SK-N-SH (cell line): ENCODE measurements around the gene FOXK1. TPM values are rescaled to one million over a fixed set of nuclear protein-coding genes. Genes with fewer than 3 reads are reported as not detected.

ENCODE experiments used
- CTCF ChIA-PET: fragments of 300-600, 350-600 bp; formaldehyde crosslinking; extraction: SDS; loops from one replicate; lab custom pipeline; 2021; lab: Yijun Ruan, JAX
- POLR2A ChIA-PET: fragments of 350-600 bp; sonication (Branson Sonifier 250); formaldehyde crosslinking; extraction: SDS; loops from one replicate; lab custom pipeline; 2020; ENCODE audit warnings: antibody characterized with exemption, inconsistent platforms; lab: Yijun Ruan, JAX
- DNase-seq: peaks from one replicate; pipeline ENCODE4 v3.0.0; 2012
- H2AFZ ChIP-seq: fragments of 200-600 bp; sonication (generic); 2 replicates; pipeline ENCODE4 v1.8.1; 2016; ENCODE audit warnings: antibody characterized with exemption, mild to moderate bottlenecking, low read depth
- H3F3A ChIP-seq: fragments of 200-600 bp; sonication (generic); replicated peaks from 2 replicates; pipeline ENCODE3; 2016; ENCODE audit warnings: antibody characterized with exemption, mild to moderate bottlenecking; ENCODE audit not compliant: insufficient read depth
- H3K27ac ChIP-seq, 2 experiments: fragments of 200-500 bp in 1 of 2; fragments of 200-600 bp in 1 of 2; sonication (Bioruptor generic) in 1 of 2; sonication (generic), shearing (Covaris generic) in 1 of 2; 2 replicates each; pipeline versions ENCODE4 v1.5.1 to v1.6.1; 2014 to 2016; ENCODE audit warnings: low read depth in 2 of 2, inconsistent platforms in 1 of 2, low read length in 1 of 2, mild to moderate bottlenecking in 1 of 2, mixed read lengths in 1 of 2
- H3K27me3 ChIP-seq: fragments of 200-600 bp; sonication (generic), shearing (Covaris generic); 2 replicates; pipeline ENCODE4 v1.6.1; 2016; ENCODE audit warnings: mixed run types; ENCODE audit not compliant: insufficient read depth
- H3K36me3 ChIP-seq, 2 experiments: fragments of 200-500 bp in 1 of 2; fragments of 200-600 bp in 1 of 2; sonication (Bioruptor generic) in 1 of 2; sonication (generic) in 1 of 2; replicated peaks in 1 of 2; 2 replicates each; pipeline versions ENCODE3 to v1.5.1; 2014 to 2016; ENCODE audit warnings: low read length in 1 of 2, mild to moderate bottlenecking in 1 of 2; ENCODE audit not compliant: insufficient read depth in 2 of 2, control insufficient read depth in 1 of 2
- H3K4me1 ChIP-seq, 2 experiments: fragments of 200-500 bp in 1 of 2; fragments of 200-600 bp in 1 of 2; sonication (Bioruptor generic) in 1 of 2; sonication (generic), shearing (Covaris generic) in 1 of 2; 2 replicates each; pipeline versions ENCODE4 v1.5.1 to v1.6.1; 2014 to 2016; ENCODE audit warnings: low read depth in 1 of 2, low read length in 1 of 2, mixed run types in 1 of 2; ENCODE audit not compliant: insufficient read depth in 2 of 2, control insufficient read depth in 1 of 2
- H3K4me2 ChIP-seq: fragments of 200-600 bp; sonication (generic), shearing (Covaris generic); 2 replicates; pipeline ENCODE4 v1.6.1; 2017; ENCODE audit warnings: mixed run types
- H3K4me3 ChIP-seq, 2 experiments: fragments of 200-500 bp in 1 of 2; fragments of 200-600 bp in 1 of 2; sonication (Bioruptor generic) in 1 of 2; sonication (generic), shearing (Covaris generic) in 1 of 2; 2 replicates each; pipeline versions ENCODE4 v1.5.1 to v1.8.1; 2014 to 2016; ENCODE audit warnings: low read depth in 2 of 2, inconsistent platforms in 1 of 2, low read length in 1 of 2, mild to moderate bottlenecking in 1 of 2, mixed read lengths in 1 of 2, moderate library complexity in 1 of 2
- H3K79me2 ChIP-seq: fragments of 200-600 bp; sonication (generic); 2 replicates; pipeline ENCODE4 v1.8.1; 2017; ENCODE audit warnings: mild to moderate bottlenecking; ENCODE audit not compliant: insufficient read depth
- H3K9ac ChIP-seq: fragments of 200-600 bp; sonication (generic); 2 replicates; pipeline ENCODE4 v1.6.1; 2017; ENCODE audit warnings: mixed run types
- H3K9me2 ChIP-seq: fragments of 200-600 bp; sonication (generic); 2 replicates; pipeline ENCODE4 v1.6.1; 2017; ENCODE audit warnings: mixed run types
- H3K9me3 ChIP-seq: fragments of 200-600 bp; sonication (generic); 2 replicates; pipeline ENCODE4 v1.6.1; 2017; ENCODE audit warnings: mixed run types, mild to moderate bottlenecking, moderate library complexity
- H4K20me1 ChIP-seq: fragments of 200-600 bp; sonication (generic); 2 replicates; pipeline ENCODE4 v1.6.1; 2017; ENCODE audit warnings: mild to moderate bottlenecking, mixed run types; ENCODE audit not compliant: insufficient read depth
- CTCF ChIP-seq: fragments of 200-600 bp; sonication (generic); IDR thresholded peaks from 2 replicates; pipeline ENCODE4 v1.6.1; 2017; ENCODE audit warnings: antibody characterized with exemption, mild to moderate bottlenecking, moderate library complexity
- ELF1 ChIP-seq: IDR thresholded peaks from 2 replicates; pipeline ENCODE4 v1.4.0; 2012
- FOSL2 ChIP-seq: IDR thresholded peaks from 2 replicates; pipeline ENCODE4 v1.4.0; 2012; ENCODE audit warnings: low read depth, mild to moderate bottlenecking, moderate library complexity, borderline replicate concordance
- FOXJ3 ChIP-seq: sonication (generic); formaldehyde crosslinking; IDR thresholded peaks from 2 replicates; pipeline ENCODE4 v1.5.1; 2020; ENCODE audit warnings: mild to moderate bottlenecking, missing genetic modification reagents
- FOXM1 ChIP-seq: IDR thresholded peaks from 2 replicates; pipeline ENCODE4 v1.4.0; 2012; ENCODE audit warnings: low read depth, mild to moderate bottlenecking
- GABPA ChIP-seq: IDR thresholded peaks from 2 replicates; pipeline ENCODE4 v1.4.0; 2012; ENCODE audit warnings: low read depth, mild to moderate bottlenecking
- IRF3 ChIP-seq: fragments of 150-350 bp; IDR thresholded peaks from 2 replicates; pipeline ENCODE4 v1.6.1; 2016; ENCODE audit warnings: mild to moderate bottlenecking, low read depth, low read length
- JUND ChIP-seq: IDR thresholded peaks from 2 replicates; pipeline ENCODE4 v1.4.0; 2012
- MXI1 ChIP-seq: IDR thresholded peaks from 2 replicates; pipeline ENCODE4 v1.6.1; 2012; ENCODE audit warnings: mild to moderate bottlenecking, low read depth, low read length, improper control_type of control experiment
- NFIC ChIP-seq: IDR thresholded peaks from 2 replicates; pipeline ENCODE4 v1.4.0; 2012; ENCODE audit warnings: borderline replicate concordance
- NRF1 ChIP-seq: IDR thresholded peaks from 2 replicates; pipeline ENCODE4 v1.6.1; 2012; ENCODE audit warnings: low read depth, mild to moderate bottlenecking, low read length
- POLR2AphosphoS5 ChIP-seq: IDR thresholded peaks from 2 replicates; pipeline ENCODE4 v1.6.1; 2012; ENCODE audit warnings: low read depth, low read length
- RAD21 ChIP-seq: IDR thresholded peaks from 2 replicates; pipeline ENCODE4 v1.6.1; 2012; ENCODE audit warnings: mild to moderate bottlenecking, low read length
- RCOR1 ChIP-seq: fragments of 150-350 bp; IDR thresholded peaks from 2 replicates; pipeline ENCODE4 v1.6.1; 2017; ENCODE audit warnings: antibody characterized with exemption, low read length
- RFX5 ChIP-seq: IDR thresholded peaks from 2 replicates; pipeline ENCODE4 v1.6.1; 2012; ENCODE audit warnings: mild to moderate bottlenecking, improper control_type of control experiment, low read length
- RXRA ChIP-seq: IDR thresholded peaks from 2 replicates; pipeline ENCODE4 v1.4.0; 2012; ENCODE audit warnings: low read depth, mild to moderate bottlenecking, borderline replicate concordance
- SIN3A ChIP-seq: IDR thresholded peaks from 2 replicates; pipeline ENCODE4 v1.6.1; 2012; ENCODE audit warnings: low read depth, mild to moderate bottlenecking, low read length, moderate library complexity, borderline replicate concordance
- SMC3 ChIP-seq: IDR thresholded peaks from 2 replicates; pipeline ENCODE4 v1.6.1; 2012; ENCODE audit warnings: low read depth, low read length, improper control_type of control experiment
- TAF1 ChIP-seq: IDR thresholded peaks from 2 replicates; pipeline ENCODE4 v1.6.1; 2012; ENCODE audit warnings: low read depth, mild to moderate bottlenecking, low read length, moderate library complexity, borderline replicate concordance
- TEAD4 ChIP-seq: IDR thresholded peaks from 2 replicates; pipeline ENCODE4 v1.4.0; 2012; ENCODE audit warnings: mild to moderate bottlenecking, borderline replicate concordance; ENCODE audit not compliant: insufficient read depth
- USF2 ChIP-seq: fragments of 150-350 bp; IDR thresholded peaks from 2 replicates; pipeline ENCODE4 v1.6.1; 2017; ENCODE audit warnings: antibody characterized with exemption, low read length, low read depth, borderline replicate concordance
- WGBS: methylation state at CpG from one replicate; pipeline ENCODE4 v1.1.6; 2017; ENCODE audit warnings: low lambda C conversion rate; 5-methylcytosine and 5-hydroxymethylcytosine counted together
- polyA plus RNA-seq, 3 experiments: library from polyadenylated mRNA; depleted of rRNA; stranded (reverse); fragments of >200 nt; gene quantifications; 2 replicates each; pipeline ENCODE4 v1.2.3, GENCODE V29; 2012
- TF ChIP-seq, protein P1 (sequence below): IDR thresholded peaks from 2 replicates; pipeline ENCODE4 v1.4.0; 2012; ENCODE audit warnings: low read depth
- TF ChIP-seq, protein P2 (sequence below): IDR thresholded peaks from 2 replicates; pipeline ENCODE4; 2012
- TF ChIP-seq, protein P3 (sequence below): IDR thresholded peaks from 2 replicates; pipeline ENCODE4 v1.4.0; 2012; ENCODE audit warnings: low read depth, borderline replicate concordance

The FOXK1 gene
- polyA plus RNA-seq, 1 of the 3 experiments (the other 2 are of a cell fraction) = 4.7 TPM

DNA sequence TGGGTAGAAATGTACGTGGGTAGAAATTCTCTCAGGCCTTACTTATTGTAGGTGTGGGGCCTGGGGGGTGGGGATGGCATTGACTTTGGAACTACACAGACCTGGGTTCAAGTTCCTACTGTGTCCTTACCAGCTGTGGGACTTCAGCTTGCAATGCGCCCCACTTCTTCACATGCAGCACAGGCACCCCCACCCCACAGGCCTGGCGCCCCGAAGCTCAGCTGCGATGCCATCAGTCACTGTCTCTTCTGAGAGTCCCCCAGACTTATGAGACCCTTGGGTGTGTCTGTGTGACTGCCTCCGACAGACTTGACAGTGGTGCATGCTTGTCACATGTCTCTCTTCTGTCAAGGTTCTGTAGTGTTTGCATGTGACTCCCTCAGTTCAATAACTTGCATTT, 90.2 kb downstream of the FOXK1 start:
- H3K9ac ChIP-seq = no peak overlapping the region
- H3K4me2 ChIP-seq = no peak overlapping the region
- no peak overlapping the region for H2AFZ ChIP-seq
- peaks cover 22% of the 10 kb centered on the region for H3K79me2 ChIP-seq
- H3K9me3 ChIP-seq = no peaks in the 10 kb centered on the region
- WGBS = 96% methylated on average over 5 of the region's 6 CpGs
- peaks cover 0 to 5% of the 10 kb centered on the region in 2 experiments for H3K36me3 ChIP-seq
- no peaks in the 10 kb centered on the region for H4K20me1 ChIP-seq
- DNase-seq = no peak
- TF ChIP-seq SMC3 (no peak), POLR2AphosphoS5 (no peak), ELF1 (no peak), NFIC (no peak), FOXJ3 (CRISPR knock-in tag) (no peak), RAD21 (no peak)
- TF ChIP-seq, protein P1, sequence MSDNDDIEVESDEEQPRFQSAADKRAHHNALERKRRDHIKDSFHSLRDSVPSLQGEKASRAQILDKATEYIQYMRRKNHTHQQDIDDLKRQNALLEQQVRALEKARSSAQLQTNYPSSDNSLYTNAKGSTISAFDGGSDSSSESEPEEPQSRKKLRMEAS = no peak
- TF ChIP-seq, protein P2, sequence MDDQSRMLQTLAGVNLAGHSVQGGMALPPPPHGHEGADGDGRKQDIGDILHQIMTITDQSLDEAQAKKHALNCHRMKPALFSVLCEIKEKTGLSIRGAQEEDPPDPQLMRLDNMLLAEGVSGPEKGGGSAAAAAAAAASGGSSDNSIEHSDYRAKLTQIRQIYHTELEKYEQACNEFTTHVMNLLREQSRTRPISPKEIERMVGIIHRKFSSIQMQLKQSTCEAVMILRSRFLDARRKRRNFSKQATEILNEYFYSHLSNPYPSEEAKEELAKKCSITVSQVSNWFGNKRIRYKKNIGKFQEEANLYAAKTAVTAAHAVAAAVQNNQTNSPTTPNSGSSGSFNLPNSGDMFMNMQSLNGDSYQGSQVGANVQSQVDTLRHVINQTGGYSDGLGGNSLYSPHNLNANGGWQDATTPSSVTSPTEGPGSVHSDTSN = no peak
- H3K9me2 ChIP-seq = no peaks in the 10 kb centered on the region
- no peak overlapping the region for H3K4me3 ChIP-seq
- ChIA-PET POLR2A (no interaction called here), CTCF (no interaction called here)
- peaks cover 9 to 18% of the 10 kb centered on the region in 2 experiments; a peak in 1 of 4 replicates for H3K4me1 ChIP-seq
- H3F3A ChIP-seq = peaks cover 3% of the 10 kb centered on the region
- H3K27me3 ChIP-seq = no peaks in the 10 kb centered on the region
- H3K27ac ChIP-seq = no peak overlapping the region

- H3K4me2 ChIP-seq = peak overlapping the region; percentile 97
- no peak overlapping the region for H3K27ac ChIP-seq
- no peak overlapping the region for H3K9ac ChIP-seq
- no peak for DNase-seq
- H3K9me2 ChIP-seq = no peaks in the 10 kb centered on the region
- TF ChIP-seq MXI1 (no peak), CTCF (no peak), TAF1 (no peak), TEAD4 (no peak), JUND (no peak), IRF3 (no peak), GABPA (no peak), RFX5 (no peak), NRF1 (no peak), POLR2AphosphoS5 (no peak), SIN3A (no peak), FOXM1 (no peak), USF2 (no peak), RXRA (no peak), RAD21 (no peak), RCOR1 (no peak), SMC3 (no peak), FOSL2 (no peak)
- TF ChIP-seq, protein P3, sequence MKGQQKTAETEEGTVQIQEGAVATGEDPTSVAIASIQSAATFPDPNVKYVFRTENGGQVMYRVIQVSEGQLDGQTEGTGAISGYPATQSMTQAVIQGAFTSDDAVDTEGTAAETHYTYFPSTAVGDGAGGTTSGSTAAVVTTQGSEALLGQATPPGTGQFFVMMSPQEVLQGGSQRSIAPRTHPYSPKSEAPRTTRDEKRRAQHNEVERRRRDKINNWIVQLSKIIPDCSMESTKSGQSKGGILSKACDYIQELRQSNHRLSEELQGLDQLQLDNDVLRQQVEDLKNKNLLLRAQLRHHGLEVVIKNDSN = no peak
- TF ChIP-seq, all 33 proteins: peak for 0
- Histone ChIP-seq H3K9me3 (no peaks in the 10 kb centered on the region), H4K20me1 (peaks cover 3% of the 10 kb centered on the region), H3K4me1 (peaks cover 9 to 18% of the 10 kb centered on the region in 2 experiments; a peak in 1 of 4 replicates), H3K4me3 (0 out of 4 replicates have a peak overlapping the region, but pooled peaks of 1 of the 2 experiments have one; percentile 99), H3F3A (peaks cover 3% of the 10 kb centered on the region), H3K27me3 (no peaks in the 10 kb centered on the region), H3K36me3 (no peaks in the 10 kb centered on the region), H3K79me2 (peaks cover 37% of the 10 kb centered on the region), H2AFZ (peak overlapping the region; percentile 90; the same call in 1 of the 2 replicates)
- ChIA-PET POLR2A (no interaction called here), CTCF (interaction anchor here (1.0 to 3.4 kb wide), 3 partner anchors 24 to 109 kb away, joined by 3 to 14 read pairs (median 11); partner anchors contain the start of gene RADIL)
- 90% methylated on average over 12 of the region's 12 CpGs for WGBS
These were observed 91.9 kb downstream of the FOXK1 start for GRCh38 chr7:4774007-4774406.
